ENCODE results near the gene NFYA. TPM values are rescaled to one million over a fixed set of nuclear protein-coding genes. Genes with fewer than 3 reads are reported as not detected.

NFYA gene
- total and polyA plus RNA-seq, 2 donors (not counting 1 experiment from before 2014, with no cell fraction given): 23.3 to 44.3 TPM

DNA sequence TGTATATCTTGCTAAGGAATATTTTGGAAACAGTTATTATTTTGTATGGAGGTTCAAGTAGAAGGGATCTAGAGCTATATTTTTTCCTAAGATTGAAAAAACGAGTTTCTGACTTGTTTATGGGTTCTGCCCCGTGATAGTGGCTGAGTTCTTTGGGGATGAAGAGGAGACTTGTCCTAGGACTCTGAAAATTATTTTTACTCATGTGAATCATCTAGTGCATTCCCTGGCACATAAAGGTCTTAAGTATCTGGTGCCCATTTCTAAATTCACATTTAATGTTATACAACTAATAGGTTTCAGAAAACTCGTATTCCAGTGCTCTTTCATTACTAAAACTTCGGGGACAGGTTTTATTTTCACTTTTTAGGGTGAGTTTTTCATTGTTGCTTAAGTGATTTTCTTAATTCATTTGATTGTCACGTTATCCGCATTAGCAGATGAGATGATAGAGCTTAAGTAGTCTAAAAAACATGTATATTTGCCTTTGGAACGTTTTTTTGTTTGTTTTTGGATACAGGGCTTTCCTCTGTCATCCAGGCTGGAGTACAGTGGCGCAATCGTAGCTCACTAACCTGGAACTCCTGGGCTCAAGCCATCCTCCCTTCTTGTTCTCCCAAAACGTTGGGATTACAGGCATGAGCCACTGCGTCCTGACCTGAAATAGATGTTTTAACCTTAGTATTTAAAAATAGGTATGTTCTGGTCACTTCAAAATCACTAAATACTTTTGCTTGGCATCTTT lies 2.1 kb downstream of the NFYA start:
- H3K9me3 Mint-ChIP-seq (ENCODE audit: insufficient read depth): no peaks in the 10 kb centered on the region
- H3K4me1 ChIP-seq (ENCODE audit: control insufficient read depth in 2 of 2, insufficient read depth in 2 of 2, low read length in 2 of 2): peaks cover 33 to 37% of the 10 kb centered on the region in 2 donors
- no peaks in the 10 kb centered on the region for H4K20me1 ChIP-seq (ENCODE audit: control insufficient read depth, insufficient read depth, low read length, poor library complexity, severe bottlenecking)
- H3K4me2 ChIP-seq (replicated peaks; ENCODE audit: low read depth, low read length, poor library complexity, severe bottlenecking): peak overlapping the region; percentile 89
- H3K27ac ChIP-seq (ENCODE audit: low read length in 2 of 2): peak overlapping the region; percentile 96 to 97
- H3K9ac ChIP-seq (ENCODE audit: low read length): peak overlapping the region; percentile 97
- no peak for DNase-seq
- peak overlapping the region in 3 of 5 experiments; percentile 81 to 96 (median 94) for H3K4me3 ChIP-seq (ENCODE audit: control extremely low read depth in 1 of 5, extremely low read depth in 1 of 5, insufficient read depth in 1 of 5, low read depth in 2 of 5, low read length in 4 of 5)
- no peak for ATAC-seq (ENCODE audit: low read depth)
- 69% methylated on average over 6 of the region's 11 CpGs for whole genome bisulfite sequencing (ENCODE audit: insufficient coverage)
- peaks cover 54% of the 10 kb centered on the region for H3K4me1 Mint-ChIP-seq
- no peak overlapping the region for H2AFZ ChIP-seq (ENCODE audit: insufficient read depth, low read depth, low read length, poor library complexity, severe bottlenecking)
- intact Hi-C loops (cut with micrococcal nuclease): loop anchor here (5.0 to 10.0 kb wide), 5 partner anchors 200 to 1490 kb away; partner anchors contain the start of genes FOXP4, MRPS10, UBR2 and USP49
- no peaks in the 10 kb centered on the region for H3K27me3 ChIP-seq (replicated peaks in 1 of 4; ENCODE audit: control extremely low read depth in 1 of 4, control insufficient read depth in 3 of 4, insufficient read depth in 4 of 4, low read length in 3 of 4)
- ChIA-PET POLR2A (no interaction called here), CTCF (interaction anchor here (1.7 kb wide), 1 partner anchor 204 kb away, joined by 5 read pairs; no protein-coding TSS in a partner anchor)
- H3K9me3 ChIP-seq (ENCODE audit: control extremely low read depth in 1 of 3, control insufficient read depth in 2 of 3, insufficient read depth in 1 of 3, low read length in 2 of 3): no peaks in the 10 kb centered on the region
- peaks cover 2 to 12% of the 10 kb centered on the region in 2 experiments for H3K36me3 ChIP-seq (replicated peaks in 1 of 2; ENCODE audit: control extremely low read depth in 1 of 2, control insufficient read depth in 1 of 2, extremely low read depth in 1 of 2, insufficient read depth in 2 of 2, low read length in 1 of 2)
- H3K4me3 Mint-ChIP-seq: peak overlapping the region; percentile 94
- TF ChIP-seq EZH2 (IDR thresholded peaks at IDR 0.05; ENCODE audit: borderline replicate concordance, insufficient read depth, low read depth, low read length, poor library complexity, severe bottlenecking): no peak
- TF ChIP-seq, protein P1, sequence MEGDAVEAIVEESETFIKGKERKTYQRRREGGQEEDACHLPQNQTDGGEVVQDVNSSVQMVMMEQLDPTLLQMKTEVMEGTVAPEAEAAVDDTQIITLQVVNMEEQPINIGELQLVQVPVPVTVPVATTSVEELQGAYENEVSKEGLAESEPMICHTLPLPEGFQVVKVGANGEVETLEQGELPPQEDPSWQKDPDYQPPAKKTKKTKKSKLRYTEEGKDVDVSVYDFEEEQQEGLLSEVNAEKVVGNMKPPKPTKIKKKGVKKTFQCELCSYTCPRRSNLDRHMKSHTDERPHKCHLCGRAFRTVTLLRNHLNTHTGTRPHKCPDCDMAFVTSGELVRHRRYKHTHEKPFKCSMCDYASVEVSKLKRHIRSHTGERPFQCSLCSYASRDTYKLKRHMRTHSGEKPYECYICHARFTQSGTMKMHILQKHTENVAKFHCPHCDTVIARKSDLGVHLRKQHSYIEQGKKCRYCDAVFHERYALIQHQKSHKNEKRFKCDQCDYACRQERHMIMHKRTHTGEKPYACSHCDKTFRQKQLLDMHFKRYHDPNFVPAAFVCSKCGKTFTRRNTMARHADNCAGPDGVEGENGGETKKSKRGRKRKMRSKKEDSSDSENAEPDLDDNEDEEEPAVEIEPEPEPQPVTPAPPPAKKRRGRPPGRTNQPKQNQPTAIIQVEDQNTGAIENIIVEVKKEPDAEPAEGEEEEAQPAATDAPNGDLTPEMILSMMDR (IDR thresholded peaks at IDR 0.05): no peak
- H3K27me3 Mint-ChIP-seq: no peaks in the 10 kb centered on the region
- H3K27ac Mint-ChIP-seq: peak overlapping the region; percentile 94
- peaks cover 73% of the 10 kb centered on the region for H3K79me2 ChIP-seq (ENCODE audit: control insufficient read depth, insufficient read depth, low read length)
